NCI-H187 treated with DMSO at 0.1 percent for 48 hours (cell line): ENCODE results near the gene SHISAL2B.
"Not testable (repeated sequence)": the region's sequence is repeated elsewhere in the genome, so short reads cannot be mapped to it uniquely, and the experiment has no call there.

Source experiments
- DNase-seq: peaks from one replicate; lab custom pipeline; 2025; lab: John Stamatoyannopoulos, UW

Gene SHISAL2B

GRCh38 chr5:64700765-64701164, 10.5 kb downstream of the SHISAL2B start:
- no peak for DNase-seq

- DNase-seq, result not testable (repeated sequence)
These were observed 15.8 kb downstream of the SHISAL2B start for GRCh38 chr5:64706074-64706473.

GRCh38 chr5:64707191-64707590, 16.9 kb downstream of the SHISAL2B start:
- DNase-seq, result no peak

GRCh38 chr5:64714495-64714894, 24.2 kb downstream of the SHISAL2B start:
- DNase-seq, result not testable (repeated sequence)

- DNase-seq, result no peak
These were observed 32.3 kb downstream of the SHISAL2B start for GRCh38 chr5:64722588-64722987.

GRCh38 chr5:64727150-64727549, 36.8 kb downstream of the SHISAL2B start:
- no peak for DNase-seq

- no peak for DNase-seq
These were observed 52.1 kb downstream of the SHISAL2B start for GRCh38 chr5:64742411-64742810.

- DNase-seq, result no peak
These were observed 52.5 kb downstream of the SHISAL2B start for GRCh38 chr5:64742821-64743220.

- no peak for DNase-seq
These were observed 54.6 kb downstream of the SHISAL2B start for GRCh38 chr5:64744914-64745313.

- DNase-seq, result no peak
These were observed 56.1 kb downstream of the SHISAL2B start for GRCh38 chr5:64746446-64746845.

- DNase-seq, result no peak
These were observed 59.1 kb downstream of the SHISAL2B start for GRCh38 chr5:64749385-64749784.

- DNase-seq, result no peak
These were observed 63.8 kb downstream of the SHISAL2B start for GRCh38 chr5:64754066-64754465.

- DNase-seq, result no peak
These were observed 68.6 kb downstream of the SHISAL2B start for GRCh38 chr5:64758901-64759300.

GRCh38 chr5:64759960-64760660, 69.8 kb downstream of the SHISAL2B start:
- DNase-seq, result no peak

- no peak for DNase-seq
These were observed 73.7 kb downstream of the SHISAL2B start for GRCh38 chr5:64763948-64764503.

- DNase-seq, result no peak
These were observed 75.7 kb downstream of the SHISAL2B start for GRCh38 chr5:64765804-64766504.

- no peak for DNase-seq
These were observed 76.6 kb downstream of the SHISAL2B start for GRCh38 chr5:64766941-64767340.
